A204.1 (cell line): Measurements from ENCODE around the gene RIN3.

Experiments
- FAIRE-seq: peaks from 2 replicates; lab custom pipeline; 2012; peaks lifted over from hg19 to GRCh38; lab: Jason Lieb, UNC

The RIN3 gene

GRCh38 chr14:92484132-92484823, 29.3 kb upstream of the RIN3 start:
- no peak for FAIRE-seq

- no peak for FAIRE-seq
Measured at GRCh38 chr14:92486881-92487280, 26.7 kb upstream of the RIN3 start.

GRCh38 chr14:92487513-92488133, 26.0 kb upstream of the RIN3 start:
- FAIRE-seq, result no peak

- FAIRE-seq, result no peak
Measured at GRCh38 chr14:92489394-92490238, 24.0 kb upstream of the RIN3 start.

GRCh38 chr14:92490239-92490959, 23.2 kb upstream of the RIN3 start:
- no peak for FAIRE-seq

GRCh38 chr14:92491782-92492181, 21.8 kb upstream of the RIN3 start:
- no peak for FAIRE-seq

GRCh38 chr14:92492258-92492657, 21.3 kb upstream of the RIN3 start:
- no peak for FAIRE-seq

- no peak for FAIRE-seq
Measured at GRCh38 chr14:92493024-92493423, 20.6 kb upstream of the RIN3 start.

- no peak for FAIRE-seq
Measured at GRCh38 chr14:92493492-92493891, 20.1 kb upstream of the RIN3 start.

- FAIRE-seq, result no peak
Measured at GRCh38 chr14:92494512-92494911, 19.1 kb upstream of the RIN3 start.

GRCh38 chr14:92495027-92495426, 18.6 kb upstream of the RIN3 start:
- FAIRE-seq, result no peak

GRCh38 chr14:92496191-92496857, 17.3 kb upstream of the RIN3 start:
- FAIRE-seq, result no peak

- no peak for FAIRE-seq
Measured at GRCh38 chr14:92497391-92497790, 16.2 kb upstream of the RIN3 start.

- FAIRE-seq, result no peak
Measured at GRCh38 chr14:92499234-92499633, 14.3 kb upstream of the RIN3 start.

GRCh38 chr14:92500491-92500941, 13.1 kb upstream of the RIN3 start:
- no peak for FAIRE-seq

GRCh38 chr14:92501891-92502351, 11.7 kb upstream of the RIN3 start:
- FAIRE-seq, result no peak

- FAIRE-seq, result no peak
Measured at GRCh38 chr14:92502541-92503286, 10.9 kb upstream of the RIN3 start.

- no peak for FAIRE-seq
Measured at GRCh38 chr14:92503756-92504491, 9.7 kb upstream of the RIN3 start.

GRCh38 chr14:92505826-92506225, 7.8 kb upstream of the RIN3 start:
- FAIRE-seq, result no peak

GRCh38 chr14:92506231-92506630, 7.3 kb upstream of the RIN3 start:
- FAIRE-seq, result no peak
